Tibial nerve (tissue), 4 donors: ENCODE measurements around the gene URGCP. TPM values are rescaled to one million over a fixed set of nuclear protein-coding genes. Genes with fewer than 3 reads are reported as not detected.
A peak's percentile ranks its signal among the peaks of the same experiment; 100 is the strongest.

Experiments used
- DNase-seq, 2 donors: peaks; one replicate each; pipeline ENCODE4 v3.0.0-alpha.2; 2019; ENCODE audit warnings: low spot score in 2 of 2
- H3K27ac ChIP-seq, 4 donors: fragments of 200-600 bp; sonication (generic) in 3 of 4; one replicate each; pipeline ENCODE4 v1.5.1; 2017 to 2019; ENCODE audit warnings: mild to moderate bottlenecking in 1 of 4
- H3K27me3 ChIP-seq, 2 donors: fragments of 200-600 bp; sonication (generic) in 1 of 2; one replicate each; pipeline versions ENCODE4 v1.5.1 to v1.6.0; 2017 to 2019
- H3K36me3 ChIP-seq, 3 donors: fragments of 200-600 bp; sonication (generic); one replicate each; pipeline ENCODE4 v1.5.1; 2018 to 2019
- H3K4me1 ChIP-seq, 4 donors: fragments of 200-600 bp; sonication (generic) in 3 of 4; one replicate each; pipeline ENCODE4 v1.5.1; 2017 to 2019
- H3K4me3 ChIP-seq, 4 donors: fragments of 200-600 bp; sonication (generic) in 3 of 4; one replicate each; pipeline ENCODE4 v1.5.1; 2017 to 2019; ENCODE audit warnings: mild to moderate bottlenecking in 1 of 4, moderate library complexity in 1 of 4
- H3K9me3 ChIP-seq, 4 donors: fragments of 200-600 bp; sonication (generic) in 3 of 4; one replicate each; pipeline ENCODE4 v1.5.1; 2017 to 2019
- CTCF ChIP-seq, 5 experiments: fragments of 200-600 bp in 3 of 5; fragments of 450-650 bp in 2 of 5; sonication (generic) in 3 of 5; IDR thresholded peaks; one replicate each; pipeline ENCODE4 v1.5.1; 2016 to 2019; ENCODE audit warnings: antibody characterized with exemption in 5 of 5, mild to moderate bottlenecking in 3 of 5, moderate library complexity in 2 of 5
- EP300 ChIP-seq, 2 donors: sonication (generic); formaldehyde crosslinking; IDR thresholded peaks; one replicate each; pipeline ENCODE4 v1.6.1; 2017; ENCODE audit warnings: antibody characterized with exemption in 2 of 2, mild to moderate bottlenecking in 1 of 2
- POLR2A ChIP-seq, 2 donors: fragments of 450-650 bp; IDR thresholded peaks; one replicate each; pipeline ENCODE4 v1.6.1; 2017; ENCODE audit warnings: antibody characterized with exemption in 2 of 2, mild to moderate bottlenecking in 2 of 2, moderate library complexity in 2 of 2
- WGBS, 2 donors: methylation state at CpG; one replicate each; pipeline ENCODE4 v1.1.5; 2018; 5-methylcytosine and 5-hydroxymethylcytosine counted together
- total RNA-seq, 4 donors: library from RNA; depleted of rRNA; stranded (reverse); fragments of >200 nt; gene quantifications; one replicate each; pipeline ENCODE4 v1.1.0, GENCODE V29; 2016

Gene URGCP
- 10 to 100 TPM; 25.7 to 32.0 (median 28.8) TPM for total RNA-seq

DNA sequence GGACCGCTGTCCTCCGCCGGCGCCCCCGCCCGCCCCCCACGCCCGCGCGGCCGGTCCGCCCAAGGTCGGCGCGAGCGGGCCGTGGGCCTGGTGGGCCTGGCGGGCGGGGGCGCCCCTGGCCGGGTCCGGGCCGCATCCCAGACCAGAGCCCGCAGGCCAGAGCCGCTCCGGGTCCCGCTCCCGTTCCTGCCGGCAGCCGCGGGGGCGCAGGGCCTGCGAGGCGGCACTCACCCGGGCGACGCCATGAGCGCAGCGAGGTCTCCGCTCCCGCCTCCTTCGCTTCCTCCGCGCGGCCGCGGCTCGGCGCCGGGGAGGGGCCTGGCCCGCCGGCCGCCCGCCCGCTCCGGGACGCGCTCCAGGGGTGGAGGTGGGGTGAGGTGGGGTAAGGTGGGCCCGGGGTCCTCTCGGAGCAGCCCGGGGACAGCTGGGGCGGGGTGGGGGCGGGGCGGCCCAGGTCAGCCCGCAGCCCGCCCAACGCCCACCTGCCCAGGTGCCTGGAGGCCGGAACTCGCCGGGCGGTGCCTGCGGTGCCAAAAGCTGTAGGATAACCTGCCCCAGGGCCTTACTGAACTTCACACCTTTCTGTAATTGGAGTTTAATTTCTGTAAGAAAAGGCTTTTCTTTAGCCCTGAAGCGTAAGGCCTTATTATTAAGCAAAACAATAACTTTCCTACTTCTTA, at the start of gene URGCP:
Gene URGCP, minus strand, starts transcription at position 266 of the 680 bp plus-strand sequence. Its CDS starts 21 bp downstream, at position 245.
- H3K4me1 ChIP-seq: peaks cover 0 to 38% (median 12%) of the 10 kb centered on the region in 4 donors
- 1% methylated on average over 25 to 27 of the region's 73 CpGs for WGBS, 2 donors
- H3K4me3 ChIP-seq: peak within 1 kb of the TSS; percentile 60 to 90 (median 74)
- TF ChIP-seq POLR2A (IDR thresholded peaks at IDR 0.05) (peak; percentile 10 to 51), EP300 (IDR thresholded peaks at IDR 0.05) (no peak), CTCF (IDR thresholded peaks at IDR 0.05) (no peak)
- peak within 1 kb of the TSS; percentile 87 to 95 (median 89) for H3K27ac ChIP-seq
- no peaks in the 10 kb centered on the region for H3K36me3 ChIP-seq
- DNase-seq: no peak
- no peaks in the 10 kb centered on the region for H3K27me3 ChIP-seq
- no peaks in the 10 kb centered on the region for H3K9me3 ChIP-seq

- no peak for TF ChIP-seq CTCF (IDR thresholded peaks at IDR 0.05)
- TF ChIP-seq EP300 (IDR thresholded peaks at IDR 0.05): no peak
- TF ChIP-seq POLR2A (IDR thresholded peaks at IDR 0.05): no peak
- H3K27me3 ChIP-seq: no peaks in the 10 kb centered on the region
- H3K9me3 ChIP-seq: no peaks in the 10 kb centered on the region
- H3K27ac ChIP-seq: no peak overlapping the region
- WGBS, 2 donors: 69 to 77% methylated on average over 3 of the region's 3 CpGs
- DNase-seq: no peak
- H3K4me1 ChIP-seq: no peaks in the 10 kb centered on the region
- H3K36me3 ChIP-seq: peaks cover 0 to 63% (median 8%) of the 10 kb centered on the region in 3 donors
- no peak overlapping the region for H3K4me3 ChIP-seq
Observed at GRCh38 chr7:43956027-43956426, 49.6 kb upstream of the URGCP start.

DNA sequence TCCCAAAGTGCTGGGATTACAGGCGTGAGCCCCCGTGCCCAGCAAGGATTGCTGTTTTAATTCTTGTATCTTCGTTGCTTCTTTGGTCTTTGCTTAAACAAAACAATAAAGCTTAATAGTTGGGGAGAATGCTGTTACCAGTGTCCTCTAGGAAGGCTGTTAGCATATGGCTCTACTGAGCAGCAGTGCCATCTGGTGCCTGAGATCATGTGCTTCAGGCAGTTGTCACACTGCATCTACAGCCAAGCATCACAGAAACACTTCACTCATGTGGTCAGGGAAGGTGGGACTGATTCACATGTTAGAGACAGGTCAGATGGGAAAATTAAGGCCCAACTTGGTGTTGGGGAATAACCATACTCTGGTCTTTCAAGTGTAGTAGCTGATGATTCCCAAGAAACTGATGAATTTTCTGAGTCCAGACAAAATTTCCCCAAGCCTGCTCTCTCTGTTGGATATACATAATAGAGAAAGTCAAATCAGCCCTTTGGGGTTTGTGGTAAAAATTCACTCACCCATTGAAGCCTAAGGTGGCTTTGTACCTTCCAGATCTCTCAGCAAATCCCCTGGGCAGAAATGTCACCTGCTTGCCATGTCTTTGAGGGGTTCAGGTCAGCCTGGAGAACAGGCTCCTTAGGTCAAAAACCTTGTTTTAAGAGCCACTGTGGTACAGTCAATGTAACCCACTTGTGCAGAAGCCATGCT, 48.3 kb upstream of the URGCP start:
- no peaks in the 10 kb centered on the region for H3K4me1 ChIP-seq
- no peak overlapping the region for H3K4me3 ChIP-seq
- H3K27ac ChIP-seq: no peak overlapping the region
- 48 to 61% methylated on average over 3 of the region's 3 CpGs for WGBS, 2 donors
- TF ChIP-seq CTCF (IDR thresholded peaks at IDR 0.05) (peak in 2 of 5 experiments; percentile 10 to 14), EP300 (IDR thresholded peaks at IDR 0.05) (no peak)
- H3K36me3 ChIP-seq: peaks cover 0 to 63% (median 14%) of the 10 kb centered on the region in 3 donors
- DNase-seq: peak in 1 of 2 donors; percentile 6
- no peaks in the 10 kb centered on the region for H3K27me3 ChIP-seq
- H3K9me3 ChIP-seq: no peaks in the 10 kb centered on the region

DNA sequence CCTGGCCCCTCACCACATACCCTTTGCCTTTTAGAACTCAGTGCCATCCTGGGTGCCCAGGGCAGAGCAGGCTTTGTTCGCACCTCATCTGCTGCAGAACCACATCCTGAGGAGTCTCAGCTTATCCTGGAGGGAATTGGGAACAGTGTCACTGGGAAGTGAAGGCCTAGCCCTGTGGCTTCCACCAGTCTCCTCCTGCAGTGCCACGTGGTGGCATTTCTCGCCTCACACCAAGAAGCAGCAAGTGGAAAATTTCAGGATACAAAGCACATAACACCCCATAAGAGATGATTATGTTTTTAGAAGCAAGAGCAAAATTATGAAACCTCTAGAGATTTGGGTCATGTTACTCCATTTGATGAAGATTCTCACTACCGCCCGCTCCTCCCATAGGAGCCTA, 46.7 kb upstream of the URGCP start:
- Histone ChIP-seq H3K4me1 (no peaks in the 10 kb centered on the region), H3K27me3 (no peaks in the 10 kb centered on the region), H3K9me3 (no peaks in the 10 kb centered on the region), H3K36me3 (peaks cover 0 to 70% (median 14%) of the 10 kb centered on the region in 3 donors), H3K4me3 (no peak overlapping the region), H3K27ac (no peak overlapping the region)
- TF ChIP-seq POLR2A (IDR thresholded peaks at IDR 0.05) (no peak), CTCF (IDR thresholded peaks at IDR 0.05) (no peak), EP300 (IDR thresholded peaks at IDR 0.05) (no peak)
- no peak for DNase-seq
- 92 to 96% methylated on average over 5 of the region's 5 CpGs for WGBS, 2 donors

- H3K36me3 ChIP-seq: peaks cover 0 to 80% (median 14%) of the 10 kb centered on the region in 3 donors
- WGBS, 2 donors: 64 to 79% methylated on average over 3 of the region's 3 CpGs
- no peak overlapping the region for H3K27ac ChIP-seq
- H3K9me3 ChIP-seq: no peaks in the 10 kb centered on the region
- no peak overlapping the region for H3K4me3 ChIP-seq
- H3K4me1 ChIP-seq: no peaks in the 10 kb centered on the region
- no peak for TF ChIP-seq CTCF (IDR thresholded peaks at IDR 0.05)
- no peak for TF ChIP-seq POLR2A (IDR thresholded peaks at IDR 0.05)
- TF ChIP-seq EP300 (IDR thresholded peaks at IDR 0.05): no peak
- no peak for DNase-seq
- H3K27me3 ChIP-seq: no peaks in the 10 kb centered on the region
Observed at GRCh38 chr7:43952028-43952427, 45.6 kb upstream of the URGCP start.
